Naive B cell (primary cell): ENCODE results near the gene PDHX. TPM values are rescaled to one million over a fixed set of nuclear protein-coding genes. Genes with fewer than 3 reads are reported as not detected.
"Not testable (repeated sequence)": the region's sequence is repeated elsewhere in the genome, so short reads cannot be mapped to it uniquely, and the experiment has no call there.

Source experiments
- ATAC-seq, 2 donors: fragments of 150-1000 bp; cut with Tn5 transposase; 2 replicates each; pipeline ENCODE4 v1.10.0; 2021; ENCODE audit warnings: low read depth in 2 of 2, mild to moderate bottlenecking in 2 of 2, moderate library complexity in 2 of 2
- DNase-seq: peaks from one replicate; pipeline ENCODE4 v3.0.0; 2022
- H3K27ac Mint-ChIP-seq, 6 donors: one replicate each; pipeline ENCODE4 v1.8.0; 2020 to 2022; ENCODE audit warnings: mild to moderate bottlenecking in 6 of 6, mixed read lengths in 6 of 6, moderate library complexity in 5 of 6, inconsistent platforms in 2 of 6
- H3K27me3 Mint-ChIP-seq, 3 donors: one replicate each; pipeline ENCODE4 v1.8.0; 2021 to 2022; ENCODE audit warnings: mixed read lengths in 3 of 3, mild to moderate bottlenecking in 1 of 3
- H3K36me3 Mint-ChIP-seq, 2 donors: one replicate each; pipeline ENCODE4 v1.8.0; 2020 to 2022; ENCODE audit warnings: mixed read lengths in 2 of 2, inconsistent platforms in 1 of 2, mild to moderate bottlenecking in 1 of 2
- H3K4me1 Mint-ChIP-seq, 3 donors: one replicate each; pipeline ENCODE4 v1.8.0; 2020 to 2022; ENCODE audit warnings: mixed read lengths in 3 of 3, inconsistent platforms in 1 of 3, mild to moderate bottlenecking in 1 of 3, moderate library complexity in 1 of 3
- H3K4me3 Mint-ChIP-seq, 8 donors: one replicate each; pipeline ENCODE4 v1.8.0; 2020 to 2022; ENCODE audit warnings: mild to moderate bottlenecking in 8 of 8, mixed read lengths in 8 of 8, moderate library complexity in 8 of 8, inconsistent platforms in 2 of 8
- H3K9me3 Mint-ChIP-seq, 7 donors: one replicate each; pipeline ENCODE4 v1.8.0; 2020 to 2022; ENCODE audit warnings: mixed read lengths in 7 of 7, mild to moderate bottlenecking in 5 of 7, inconsistent platforms in 2 of 7, moderate library complexity in 1 of 7
- polyA plus RNA-seq, 6 donors: library from polyadenylated mRNA; unstranded; fragments of 300-500 nt; fragmentation: Illumina TruSeq; gene quantifications; one replicate each; pipeline ENCODE4 v1.2.3, GENCODE V29; 2021; ENCODE audit warnings: low read depth in 6 of 6

Gene PDHX
- polyA plus RNA-seq, 6 donors from 2014 or later: 14.2 to 19.8 (median 19.0) TPM

- H3K36me3 Mint-ChIP-seq: no peaks in the 10 kb centered on the region
- DNase-seq (no peak), ATAC-seq (peak in 1 of 2 donors; percentile 6)
- H3K27ac Mint-ChIP-seq: peak overlapping the region in 5 of 6 donors; percentile 91 to 98 (median 97)
- peaks cover 22 to 31% (median 26%) of the 10 kb centered on the region in 3 donors for H3K4me1 Mint-ChIP-seq
- H3K4me3 Mint-ChIP-seq: peak overlapping the region in 1 of 8 donors; percentile 57
- H3K27me3 Mint-ChIP-seq: no peaks in the 10 kb centered on the region
- no peaks in the 10 kb centered on the region for H3K9me3 Mint-ChIP-seq
These were observed 95.5 kb downstream of the PDHX start for GRCh38 chr11:35011944-35012343.

DNA sequence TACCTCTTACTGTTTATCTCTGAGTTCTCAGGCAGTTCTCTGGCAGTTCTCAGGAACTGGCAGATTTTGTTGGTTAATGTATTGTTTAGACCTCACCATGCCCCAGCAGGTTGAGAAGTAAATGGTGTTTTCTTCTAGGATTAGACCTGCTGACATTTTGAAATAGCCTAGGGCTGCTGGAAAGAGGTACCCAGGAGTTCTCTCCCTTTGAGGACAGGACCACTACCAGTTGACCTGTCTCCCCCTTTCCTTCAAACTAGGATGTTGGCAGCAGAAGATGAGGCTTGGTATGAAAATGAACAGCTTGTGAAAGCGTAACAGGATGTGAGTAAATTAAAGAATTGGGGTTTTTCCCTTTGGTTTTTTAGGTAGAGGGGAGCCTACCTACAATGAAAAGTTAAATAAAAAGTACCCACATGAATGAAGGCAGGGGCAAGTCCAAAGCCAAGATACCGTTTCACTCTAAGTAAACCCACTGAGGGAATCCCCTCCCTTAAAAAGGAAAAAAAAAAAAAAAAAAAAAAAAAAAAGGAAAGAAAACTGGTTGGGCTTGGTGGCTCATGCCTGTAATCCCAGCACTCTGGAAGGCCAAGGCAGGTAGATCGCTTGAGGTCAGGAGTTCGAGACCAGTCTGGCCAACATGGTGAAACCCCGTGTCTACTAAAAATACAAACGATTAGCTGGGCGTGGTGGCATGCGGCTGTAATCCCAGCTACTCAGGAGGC, 96.2 kb downstream of the PDHX start:
- Mint-ChIP-seq H3K4me1 (peaks cover 22 to 31% (median 26%) of the 10 kb centered on the region in 3 donors), H3K27ac (peak overlapping the region; percentile 91 to 98 (median 96)), H3K27me3 (no peaks in the 10 kb centered on the region), H3K9me3 (no peaks in the 10 kb centered on the region), H3K4me3 (peak overlapping the region; percentile 13 to 85 (median 52)), H3K36me3 (no peaks in the 10 kb centered on the region)
- ATAC-seq (peak; percentile 83 to 87), DNase-seq (peak; percentile 63)

DNA sequence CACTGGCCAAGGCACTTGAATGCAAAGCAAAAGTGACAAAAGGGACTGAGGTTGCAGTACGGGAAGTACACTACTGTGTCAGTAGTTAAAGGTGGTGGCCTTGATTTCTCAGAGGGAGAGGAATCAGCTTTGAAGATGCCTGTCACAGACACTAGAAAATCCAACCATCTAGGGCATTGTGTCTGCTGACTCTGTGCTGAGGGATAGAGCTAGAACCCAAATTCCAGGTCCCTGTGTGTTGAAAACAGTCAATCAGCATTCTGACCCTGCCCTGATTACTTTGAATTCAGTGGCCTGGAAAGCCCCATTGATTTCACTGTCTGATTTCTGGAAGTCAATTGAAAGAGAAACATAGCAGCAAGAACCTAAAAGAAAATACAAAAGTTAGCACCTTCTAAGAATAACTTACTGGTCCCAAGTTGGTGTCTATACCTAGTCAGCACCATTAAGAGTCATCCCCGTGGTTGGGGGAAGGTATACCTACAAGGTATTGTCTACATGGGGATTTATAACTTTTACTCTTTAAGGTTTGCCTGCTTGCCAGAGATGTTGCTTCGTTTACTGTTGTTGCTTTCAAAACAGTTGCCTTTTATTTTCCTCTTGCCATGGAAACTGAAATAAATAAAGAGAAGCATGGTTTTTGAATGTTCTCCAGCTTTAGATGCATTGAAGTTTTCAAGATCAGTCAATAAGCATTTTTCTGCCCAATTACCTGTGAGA, 97.3 kb downstream of the PDHX start:
- DNase-seq: peak; percentile 23
- Mint-ChIP-seq H3K36me3 (no peaks in the 10 kb centered on the region), H3K27me3 (no peaks in the 10 kb centered on the region), H3K4me3 (peak overlapping the region in 5 of 8 donors; percentile 27 to 72 (median 69)), H3K9me3 (no peaks in the 10 kb centered on the region), H3K4me1 (peaks cover 22 to 27% (median 24%) of the 10 kb centered on the region in 3 donors), H3K27ac (peak overlapping the region; percentile 91 to 98 (median 94))
- peak; percentile 26 to 58 for ATAC-seq

DNA sequence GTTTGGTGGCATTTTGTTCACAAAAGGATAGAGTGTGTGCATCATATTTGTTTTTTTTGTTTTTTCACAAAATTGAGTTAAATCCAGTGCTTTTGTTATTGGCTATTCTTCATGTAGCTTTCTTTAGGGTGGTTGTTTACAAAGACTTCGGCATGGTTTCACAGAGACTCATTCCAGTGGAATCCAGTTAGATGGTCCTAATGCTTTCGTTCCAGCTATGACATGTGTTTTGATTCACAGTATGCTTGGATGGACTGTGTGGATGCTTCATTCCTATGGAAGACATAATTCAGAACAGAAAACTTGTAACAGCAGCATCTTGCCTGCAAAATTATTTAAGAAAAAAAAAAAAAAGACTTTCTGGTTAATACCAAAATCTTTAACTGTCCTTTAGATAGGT, 97.9 kb downstream of the PDHX start:
- Mint-ChIP-seq H3K4me1 (peaks cover 22 to 27% (median 24%) of the 10 kb centered on the region in 3 donors), H3K27me3 (no peaks in the 10 kb centered on the region), H3K36me3 (no peaks in the 10 kb centered on the region), H3K4me3 (no peak overlapping the region), H3K9me3 (no peaks in the 10 kb centered on the region), H3K27ac (peak overlapping the region in 5 of 6 donors; percentile 86 to 98 (median 95))
- DNase-seq: no peak
- ATAC-seq: no peak

DNA sequence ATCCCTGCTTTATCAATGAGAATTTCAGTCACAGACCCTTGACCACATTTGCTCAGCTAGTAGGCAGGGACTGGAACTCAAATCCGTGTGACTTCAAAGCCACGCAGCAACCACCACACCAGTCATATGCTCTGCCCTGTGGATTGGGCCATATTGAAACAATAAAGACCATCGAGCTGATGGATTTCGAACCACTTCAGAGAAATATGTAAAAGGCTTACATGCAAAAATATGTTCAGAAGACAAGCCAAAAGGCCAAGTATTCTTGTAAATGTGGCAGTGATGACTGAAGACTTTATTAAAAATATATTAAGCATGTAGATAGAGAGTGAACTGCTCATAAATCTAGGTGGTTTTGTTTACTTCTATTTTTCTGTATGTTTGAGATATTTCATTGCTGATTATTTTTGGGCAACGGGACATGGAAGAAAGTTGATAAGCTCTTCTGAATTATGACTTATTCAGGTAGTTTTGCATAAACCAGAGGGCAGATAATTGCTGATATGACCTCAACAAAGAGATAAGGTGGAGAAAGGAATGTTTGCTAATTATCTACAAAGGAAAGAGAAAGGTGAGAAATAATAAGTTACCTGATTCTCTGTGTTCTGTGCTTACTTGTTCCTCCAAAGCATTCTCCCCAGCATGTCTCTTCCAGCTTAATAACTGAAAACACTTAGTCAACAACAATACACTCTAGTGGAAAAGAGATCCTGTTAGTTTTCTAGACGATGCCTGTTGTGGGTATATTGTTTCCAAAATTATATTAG, 99.4 kb downstream of the PDHX start:
- Mint-ChIP-seq H3K4me1 (peaks cover 21 to 27% (median 22%) of the 10 kb centered on the region in 3 donors), H3K4me3 (no peak overlapping the region), H3K27ac (peak overlapping the region in 1 of 6 donors; percentile 97), H3K9me3 (no peaks in the 10 kb centered on the region), H3K27me3 (no peaks in the 10 kb centered on the region), H3K36me3 (no peaks in the 10 kb centered on the region)
- DNase-seq (no peak), ATAC-seq (no peak)

DNA sequence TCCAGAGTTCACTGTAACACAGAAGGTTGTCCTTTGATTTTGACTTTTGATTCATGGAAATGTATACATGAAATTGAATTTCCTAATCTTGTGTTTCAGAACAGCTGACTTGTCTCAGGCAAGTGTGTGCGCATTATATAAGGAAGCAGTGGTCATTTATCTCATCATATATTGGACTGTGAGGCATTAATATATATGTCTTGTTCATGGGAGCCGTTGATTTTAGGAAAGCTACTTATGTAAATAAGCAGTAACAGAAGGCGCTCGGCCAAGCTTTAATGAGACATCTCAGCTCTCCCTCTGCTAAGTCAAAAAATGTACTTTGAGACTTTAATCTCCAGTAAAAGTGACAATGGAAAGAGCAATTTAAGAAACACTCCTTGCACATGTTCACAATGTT, 100.5 kb downstream of the PDHX start:
- peaks cover 0 to 6% (median 0%) of the 10 kb centered on the region in 7 donors for H3K9me3 Mint-ChIP-seq
- no peak overlapping the region for H3K4me3 Mint-ChIP-seq
- H3K27ac Mint-ChIP-seq: no peak overlapping the region
- peaks cover 22 to 25% (median 22%) of the 10 kb centered on the region in 3 donors for H3K4me1 Mint-ChIP-seq
- no peak for ATAC-seq
- H3K36me3 Mint-ChIP-seq: peaks cover 0 to 7% of the 10 kb centered on the region in 2 donors
- DNase-seq: no peak
- no peaks in the 10 kb centered on the region for H3K27me3 Mint-ChIP-seq

DNA sequence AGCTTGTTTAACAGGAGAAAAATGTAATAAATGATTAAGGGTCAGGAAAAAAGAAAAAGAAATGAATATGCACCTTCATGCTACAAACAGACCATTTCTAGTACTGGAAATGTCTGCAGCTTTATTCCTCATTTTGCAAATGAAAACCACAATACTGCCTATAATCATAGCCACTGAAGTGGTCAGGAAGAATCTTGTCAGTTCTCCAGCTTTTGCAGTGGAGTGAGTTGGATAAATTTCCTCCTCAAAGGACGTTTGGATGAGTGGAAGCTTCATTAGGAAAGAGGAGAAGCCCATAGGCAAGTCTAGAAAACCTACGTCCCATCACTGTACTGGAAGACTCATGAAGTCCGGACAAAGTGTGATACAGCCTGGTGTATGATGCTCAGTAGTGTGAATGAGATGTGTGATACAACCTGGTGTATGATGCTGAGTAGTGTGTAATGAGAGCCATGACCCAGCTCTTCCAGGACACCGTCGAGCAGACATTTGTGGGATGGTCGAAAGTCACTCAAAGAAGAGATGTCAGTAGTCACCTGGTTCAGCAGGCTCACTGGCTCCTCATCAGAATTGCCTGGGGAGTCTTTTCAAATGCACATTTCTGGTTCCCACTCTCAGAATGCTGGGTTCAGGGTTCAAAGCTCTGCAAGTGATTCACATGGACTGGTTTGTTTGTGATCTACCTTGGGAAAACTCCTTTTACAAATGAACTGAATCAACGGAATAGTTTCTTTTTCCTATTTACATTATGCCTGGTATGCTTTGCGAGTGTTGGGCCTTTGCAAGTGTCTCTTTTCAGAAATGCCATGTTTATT, 101.3 kb downstream of the PDHX start:
- peaks cover 0 to 7% (median under 1%) of the 10 kb centered on the region in 7 donors for H3K9me3 Mint-ChIP-seq
- ATAC-seq: no peak
- peaks cover 0 to 7% of the 10 kb centered on the region in 2 donors for H3K36me3 Mint-ChIP-seq
- no peaks in the 10 kb centered on the region for H3K27me3 Mint-ChIP-seq
- no peak for DNase-seq
- H3K27ac Mint-ChIP-seq: no peak overlapping the region
- peaks cover 15 to 18% (median 15%) of the 10 kb centered on the region in 3 donors for H3K4me1 Mint-ChIP-seq
- no peak overlapping the region for H3K4me3 Mint-ChIP-seq

GRCh38 chr11:35021589-35021988, 105.2 kb downstream of the PDHX start:
- ATAC-seq: no peak
- no peak overlapping the region for H3K27ac Mint-ChIP-seq
- DNase-seq: no peak
- H3K9me3 Mint-ChIP-seq: peaks cover 13 to 25% (median 22%) of the 10 kb centered on the region in 7 donors
- no peaks in the 10 kb centered on the region for H3K27me3 Mint-ChIP-seq
- H3K4me1 Mint-ChIP-seq: peaks cover 0 to 7% (median 7%) of the 10 kb centered on the region in 3 donors
- peaks cover 5 to 31% of the 10 kb centered on the region in 2 donors for H3K36me3 Mint-ChIP-seq
- no peak overlapping the region for H3K4me3 Mint-ChIP-seq

DNA sequence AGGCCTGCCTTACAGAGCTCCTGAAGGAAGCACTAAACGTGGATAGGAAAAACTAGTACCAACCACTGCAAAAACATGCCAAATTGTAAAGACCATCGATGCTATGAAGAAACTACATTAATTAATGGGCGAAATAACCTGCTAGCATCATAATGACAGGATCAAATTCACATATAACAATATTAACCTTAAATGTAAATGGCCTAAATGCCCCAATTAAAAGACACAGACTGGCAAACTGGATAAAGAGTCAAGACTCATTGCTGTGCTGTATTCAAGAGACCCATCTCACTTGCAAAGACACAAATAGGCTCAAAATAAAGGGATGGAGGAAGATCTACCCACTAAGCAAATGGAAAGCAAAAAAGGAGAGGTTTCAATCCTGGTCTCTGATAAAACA, 107.5 kb downstream of the PDHX start:
- H3K27me3 Mint-ChIP-seq, H3K4me3 Mint-ChIP-seq, ATAC-seq, DNase-seq, H3K27ac Mint-ChIP-seq: not testable (repeated sequence)
- H3K36me3 Mint-ChIP-seq: peaks cover 5 to 31% of the 10 kb centered on the region in 2 donors
- peaks cover 3 to 11% (median 11%) of the 10 kb centered on the region in 3 donors for H3K4me1 Mint-ChIP-seq
- peaks cover 15 to 31% (median 25%) of the 10 kb centered on the region in 7 donors for H3K9me3 Mint-ChIP-seq

DNA sequence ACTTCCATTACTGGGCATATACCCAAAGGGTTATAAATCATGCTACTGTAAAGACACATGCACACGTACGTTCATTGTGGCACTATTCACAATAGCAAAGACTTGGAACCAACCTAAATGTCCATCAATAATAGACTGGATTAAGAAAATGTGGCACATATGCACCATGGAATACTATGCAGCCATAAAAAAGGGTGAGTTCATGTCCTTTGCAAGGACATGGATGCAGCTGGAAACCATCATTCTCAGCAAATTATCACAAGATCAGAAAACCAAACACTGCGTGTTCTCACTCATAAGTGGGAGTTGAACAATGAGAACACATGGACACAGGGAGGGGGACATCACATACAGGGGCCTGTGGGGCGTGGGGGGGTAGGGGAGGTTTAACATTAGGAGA, 111.6 kb downstream of the PDHX start:
- not testable (repeated sequence) for DNase-seq
- H3K36me3 Mint-ChIP-seq: peaks cover 5 to 21% of the 10 kb centered on the region in 2 donors

DNA sequence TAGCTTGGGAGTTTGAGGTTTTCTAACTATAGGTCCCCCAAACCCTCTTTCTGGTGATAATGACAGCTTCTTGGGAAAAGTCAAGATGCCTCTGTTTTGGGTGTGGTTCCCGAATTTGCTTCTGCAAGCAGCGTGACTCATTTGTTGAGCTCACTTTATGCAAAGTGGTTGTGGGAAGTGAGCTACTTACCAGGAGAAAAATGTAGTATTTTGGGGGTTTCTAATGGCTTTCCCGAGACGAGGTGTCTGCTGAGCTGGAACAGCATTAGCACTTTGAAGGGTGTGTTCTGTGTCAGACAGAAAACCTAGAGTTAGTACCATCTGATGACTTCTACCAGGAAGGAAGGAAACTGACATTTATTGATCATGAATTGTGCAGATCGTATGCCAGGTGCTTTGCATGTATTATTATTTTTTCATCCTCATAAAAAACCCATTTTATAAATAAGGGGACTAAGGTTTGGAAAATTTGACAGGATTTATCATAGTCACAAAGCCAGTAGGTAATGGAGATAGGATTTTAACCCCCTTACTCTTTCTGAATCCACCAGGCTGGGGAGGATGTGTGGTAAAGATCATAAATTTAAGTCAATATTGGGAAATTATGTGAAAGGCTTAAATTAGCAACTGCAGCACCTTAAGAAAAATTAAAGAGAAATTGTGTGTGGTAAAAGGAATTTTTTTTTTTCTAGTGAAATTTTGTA, 113.7 kb downstream of the PDHX start:
- no peaks in the 10 kb centered on the region for H3K27me3 Mint-ChIP-seq
- H3K36me3 Mint-ChIP-seq: peaks cover 0 to under 1% of the 10 kb centered on the region in 2 donors
- H3K27ac Mint-ChIP-seq: peak overlapping the region in 2 of 6 donors; percentile 19 to 62
- DNase-seq (no peak), ATAC-seq (peak; percentile 52 to 63)
- H3K4me3 Mint-ChIP-seq: peak overlapping the region in 1 of 8 donors; percentile 40
- peaks cover 0 to 7% (median 2%) of the 10 kb centered on the region in 7 donors for H3K9me3 Mint-ChIP-seq
- peaks cover 18 to 25% (median 25%) of the 10 kb centered on the region in 3 donors for H3K4me1 Mint-ChIP-seq

More for the DNA sequence above, 111.6 kb downstream of the PDHX start:
- Mint-ChIP-seq H3K9me3 (peaks cover 15 to 28% (median 22%) of the 10 kb centered on the region in 7 donors), H3K4me1 (peaks cover 16 to 24% (median 20%) of the 10 kb centered on the region in 3 donors), H3K27ac (peak overlapping the region in 1 of 6 donors; percentile 64)
- not testable (repeated sequence) for ATAC-seq, H3K27me3 Mint-ChIP-seq, H3K4me3 Mint-ChIP-seq

DNA sequence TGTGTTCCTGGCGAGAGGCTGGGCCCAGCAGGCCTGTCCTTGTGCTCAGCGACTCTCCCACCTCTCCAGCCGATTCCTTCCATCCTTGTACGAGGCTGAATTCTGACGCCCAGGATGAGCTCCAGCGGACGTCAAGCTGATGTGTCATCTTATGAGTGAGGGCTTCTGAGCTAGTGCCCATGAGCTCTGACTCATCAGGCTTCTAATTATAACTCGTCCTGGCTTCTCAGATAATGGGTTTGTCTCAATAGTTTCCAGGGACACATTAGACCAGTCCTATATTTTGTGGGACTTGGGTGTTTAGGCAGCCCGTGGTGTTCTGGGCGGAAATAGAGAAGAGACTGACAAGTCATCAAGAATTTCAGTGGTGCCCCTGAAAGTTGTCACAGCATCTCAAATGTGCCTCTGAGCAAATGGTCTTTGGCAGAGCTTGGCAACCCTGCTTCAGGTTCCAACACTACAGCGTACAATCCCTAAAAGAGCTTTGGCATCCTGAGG, 114.3 kb downstream of the PDHX start:
- Mint-ChIP-seq H3K27ac (peak overlapping the region in 1 of 6 donors; percentile 83), H3K4me1 (peaks cover 24 to 31% (median 31%) of the 10 kb centered on the region in 3 donors), H3K4me3 (peak overlapping the region in 1 of 8 donors; percentile 83), H3K9me3 (peaks cover 0 to 7% (median 4%) of the 10 kb centered on the region in 7 donors), H3K27me3 (no peaks in the 10 kb centered on the region), H3K36me3 (no peaks in the 10 kb centered on the region)
- ATAC-seq (no peak), DNase-seq (no peak)
